Measurements from ENCODE around the gene NOTCH2.

GRCh38 chr1:119947468-119947867 lies 122.0 kb downstream of the NOTCH2 start:
- TF ChIP-seq CTCF (IDR thresholded peaks at IDR 0.05) (no peak), POLR2A (IDR thresholded peaks at IDR 0.05) (no peak), EP300 (IDR thresholded peaks at IDR 0.05) (no peak)

All from ovary (tissue), 3 donors.